ENCODE measurements around the gene PAQR7.

PAQR7 gene

GRCh38 chr1:25816112-25816718, 59.3 kb downstream of the PAQR7 start:
- no peak for DNase-seq (ENCODE audit: low read depth in 3 of 3)

GRCh38 chr1:25815208-25816111, 60.0 kb downstream of the PAQR7 start:
- no peak for DNase-seq (ENCODE audit: low read depth in 3 of 3)

- no peak for DNase-seq (ENCODE audit: low read depth in 3 of 3)
Measured at GRCh38 chr1:25814549-25815087, 60.9 kb downstream of the PAQR7 start.

GRCh38 chr1:25813734-25814471, 61.6 kb downstream of the PAQR7 start:
- DNase-seq (ENCODE audit: low read depth in 3 of 3): no peak

GRCh38 chr1:25813071-25813733, 62.3 kb downstream of the PAQR7 start:
- DNase-seq (ENCODE audit: low read depth in 3 of 3): no peak

All from stimulated activated CD4-positive, alpha-beta T cell treated with anti-CD3 and anti-CD28 coated beads, TNF-alpha, amount 100 ng/mL, for 48 hours (primary cell).